H1 (cell line): ENCODE results near the gene PPA1. TPM values are rescaled to one million over a fixed set of nuclear protein-coding genes. Genes with fewer than 3 reads are reported as not detected.

Experiments used
- CTCF ChIA-PET: fragments of 300-600 bp; sonication (Branson Sonifier 250); formaldehyde crosslinking; loops from one replicate; lab custom pipeline; 2021; ENCODE audit not compliant: partially characterized antibody; lab: Charles Lee
- POLR2A ChIA-PET: fragments of 300-600 bp; sonication (Branson Sonifier 250); formaldehyde crosslinking; loops from one replicate; lab custom pipeline; 2021; ENCODE audit warnings: inconsistent platforms; ENCODE audit not compliant: partially characterized antibody; lab: Charles Lee
- DNase-seq, 2 experiments: peaks; one replicate each; pipeline versions ENCODE4 v3.0.0 to v3.0.0-alpha.2; 2010 to 2022; ENCODE audit warnings: low spot score in 2 of 2, low read depth in 1 of 2, mixed read lengths in 1 of 2
- FAIRE-seq: peaks from 2 replicates; lab custom pipeline; 2011; peaks lifted over from hg19 to GRCh38; lab: Jason Lieb, UNC
- H2AFZ ChIP-seq: 2 replicates; pipeline ENCODE4 v1.8.1; 2012; ENCODE audit warnings: low read length, inconsistent platforms
- H2AK5ac ChIP-seq: 2 replicates; pipeline ENCODE4 v1.6.1; 2013; ENCODE audit warnings: low read depth, low read length
- H2BK120ac ChIP-seq: replicated peaks from 2 replicates; pipeline ENCODE3; 2013; ENCODE audit warnings: low read depth, low read length, inconsistent platforms
- H2BK12ac ChIP-seq: 2 replicates; pipeline ENCODE4 v1.6.1; 2013; ENCODE audit warnings: low read depth, low read length
- H2BK15ac ChIP-seq: 2 replicates; pipeline ENCODE4 v1.6.1; 2013; ENCODE audit warnings: low read length
- H2BK20ac ChIP-seq: 2 replicates; pipeline ENCODE4 v1.6.1; 2013; ENCODE audit warnings: low read length
- H2BK5ac ChIP-seq: 2 replicates; pipeline ENCODE4 v1.6.1; 2013; ENCODE audit warnings: low read depth, low read length
- H3K14ac ChIP-seq: 2 replicates; pipeline ENCODE4 v1.6.1; 2013; ENCODE audit warnings: inconsistent platforms; ENCODE audit not compliant: insufficient read length
- H3K18ac ChIP-seq: 2 replicates; pipeline ENCODE4 v1.6.1; 2013; ENCODE audit warnings: low read length; ENCODE audit errors: extremely low read depth
- H3K23ac ChIP-seq: 2 replicates; pipeline ENCODE4 v1.6.1; 2013; ENCODE audit warnings: inconsistent platforms; ENCODE audit not compliant: insufficient read length
- H3K23me2 ChIP-seq: 2 replicates; pipeline ENCODE4 v1.6.1; 2013; ENCODE audit warnings: low read depth, low read length
- H3K27ac ChIP-seq: 2 replicates; pipeline ENCODE4 v1.6.1; 2011; ENCODE audit warnings: low read depth, low read length, inconsistent platforms
- H3K27me3 ChIP-seq, 4 experiments: replicated peaks in 1 of 4; 1 replicate in 1 of 4; 2 replicates in 3 of 4; pipeline versions ENCODE4 v1.6.1 to v1.8.1; 2011 to 2013; ENCODE audit warnings: low read length in 3 of 4, mild to moderate bottlenecking in 3 of 4, inconsistent platforms in 2 of 4, mixed read lengths in 2 of 4, moderate library complexity in 1 of 4; ENCODE audit not compliant: control insufficient read depth in 3 of 4, insufficient read depth in 3 of 4; ENCODE audit errors: extremely low read depth in 1 of 4
- H3K36me3 ChIP-seq, 4 experiments: 2 replicates each; pipeline versions ENCODE4 v1.6.1 to v1.8.1; 2011 to 2013; ENCODE audit warnings: mild to moderate bottlenecking in 4 of 4, low read length in 3 of 4, moderate library complexity in 2 of 4, control low read depth in 1 of 4, inconsistent platforms in 1 of 4; ENCODE audit not compliant: insufficient read depth in 4 of 4, control insufficient read depth in 2 of 4
- H3K4ac ChIP-seq: replicated peaks from 2 replicates; pipeline ENCODE3; 2013; ENCODE audit warnings: low read length, low read depth, mixed read lengths, inconsistent platforms; ENCODE audit not compliant: insufficient read length
- H3K4me1 ChIP-seq, 4 experiments: replicated peaks in 1 of 4; 1 replicate in 1 of 4; 2 replicates in 3 of 4; pipeline versions ENCODE4 v1.6.1 to v1.8.1; 2011 to 2013; ENCODE audit warnings: low read length in 3 of 4, inconsistent platforms in 2 of 4, mixed read lengths in 1 of 4; ENCODE audit not compliant: insufficient read depth in 4 of 4, control insufficient read depth in 3 of 4
- H3K4me2 ChIP-seq, 2 experiments: 2 replicates each; pipeline versions ENCODE4 v1.6.1 to v1.8.1; 2011 to 2013; ENCODE audit warnings: low read depth in 2 of 2, low read length in 2 of 2, control low read depth in 1 of 2, inconsistent platforms in 1 of 2, mild to moderate bottlenecking in 1 of 2; ENCODE audit not compliant: insufficient read depth in 1 of 2
- H3K4me3 ChIP-seq, 4 experiments: fragments of 200-600, 300-600 bp in 1 of 4; sonication (generic), shearing (Covaris generic), sonication (Bioruptor Twin) in 1 of 4; 2 replicates each; pipeline versions ENCODE4 v1.5.1 to v1.8.1; 2011 to 2016; ENCODE audit warnings: low read length in 4 of 4, low read depth in 3 of 4, control low read depth in 2 of 4, inconsistent platforms in 2 of 4, mild to moderate bottlenecking in 2 of 4, mixed read lengths in 1 of 4, moderate library complexity in 1 of 4; ENCODE audit not compliant: insufficient read depth in 2 of 4; ENCODE audit errors: extremely low read depth in 1 of 4
- H3K56ac ChIP-seq: replicated peaks from 2 replicates; pipeline ENCODE3; 2013; ENCODE audit warnings: low read depth, mild to moderate bottlenecking, mixed read lengths, low read length, inconsistent platforms; ENCODE audit not compliant: insufficient read length
- H3K79me1 ChIP-seq: 2 replicates; pipeline ENCODE4 v1.6.1; 2013; ENCODE audit warnings: low read depth, low read length, control low read depth
- H3K79me2 ChIP-seq, 2 experiments: 2 replicates each; pipeline versions ENCODE4 v1.6.1 to v1.8.1; 2012 to 2013; ENCODE audit warnings: low read length in 2 of 2, mild to moderate bottlenecking in 2 of 2, inconsistent platforms in 1 of 2; ENCODE audit not compliant: insufficient read depth in 2 of 2, control insufficient read depth in 1 of 2
- H3K9ac ChIP-seq, 4 experiments: replicated peaks in 1 of 4; 1 replicate in 1 of 4; 2 replicates in 3 of 4; pipeline versions ENCODE4 v1.6.1 to v1.8.1; 2011 to 2013; ENCODE audit warnings: low read depth in 3 of 4, low read length in 3 of 4, control low read depth in 2 of 4, mild to moderate bottlenecking in 2 of 4, moderate library complexity in 2 of 4, inconsistent platforms in 1 of 4; ENCODE audit errors: extremely low read depth in 1 of 4
- H3K9me3 ChIP-seq, 2 experiments: 2 replicates each; pipeline versions ENCODE4 v1.6.1 to v1.8.1; 2012 to 2013; ENCODE audit warnings: mild to moderate bottlenecking in 2 of 2, moderate library complexity in 2 of 2, control low read depth in 1 of 2, inconsistent platforms in 1 of 2, low read depth in 1 of 2, low read length in 1 of 2, mixed read lengths in 1 of 2; ENCODE audit not compliant: insufficient read depth in 2 of 2
- H4K20me1 ChIP-seq, 2 experiments: replicated peaks in 1 of 2; 2 replicates each; pipeline versions ENCODE3 to v1.8.1; 2011 to 2013; ENCODE audit warnings: inconsistent platforms in 2 of 2, low read length in 2 of 2, mild to moderate bottlenecking in 1 of 2; ENCODE audit not compliant: insufficient read depth in 2 of 2, control insufficient read depth in 1 of 2
- H4K5ac ChIP-seq: 2 replicates; pipeline ENCODE4 v1.6.1; 2013; ENCODE audit warnings: low read length, low read depth, mixed read lengths, inconsistent platforms; ENCODE audit not compliant: insufficient read length
- H4K8ac ChIP-seq: 2 replicates; pipeline ENCODE4 v1.8.0; 2013; ENCODE audit warnings: mild to moderate bottlenecking, moderate library complexity, low read length, inconsistent platforms; ENCODE audit not compliant: insufficient read depth; ENCODE audit errors: extremely low read depth
- H4K91ac ChIP-seq: replicated peaks from 2 replicates; pipeline ENCODE3; 2013; ENCODE audit warnings: low read length, mixed read lengths, inconsistent platforms; ENCODE audit not compliant: insufficient read length
- BCL11A ChIP-seq, 2 experiments: IDR thresholded peaks; one replicate each; pipeline ENCODE4 v1.6.1; 2011; ENCODE audit warnings: low read depth in 2 of 2, low read length in 2 of 2, mild to moderate bottlenecking in 2 of 2
- KDM4A ChIP-seq: IDR thresholded peaks from one replicate; pipeline ENCODE4 v1.7.1; 2012; ENCODE audit warnings: low read depth, mild to moderate bottlenecking, moderate library complexity, low read length, inconsistent platforms; ENCODE audit not compliant: severe bottlenecking
- KDM5A ChIP-seq: fragments of 200-600 bp; IDR thresholded peaks from 2 replicates; pipeline ENCODE4 v1.7.1; 2012; ENCODE audit warnings: mild to moderate bottlenecking, low read length, inconsistent platforms, mixed read lengths
- MAFK ChIP-seq: IDR thresholded peaks from 2 replicates; pipeline ENCODE4 v1.6.1; 2012; ENCODE audit warnings: low read depth, mild to moderate bottlenecking, improper control_type of control experiment, low read length
- SIN3A ChIP-seq, 2 experiments: IDR thresholded peaks in 1 of 2; conservative IDR thresholded peaks in 1 of 2; 2 replicates each; pipeline ENCODE4 v1.6.1; 2011 to 2012; ENCODE audit warnings: low read length in 2 of 2, improper control_type of control experiment in 1 of 2, low read depth in 1 of 2, mild to moderate bottlenecking in 1 of 2
- SIRT6 ChIP-seq: IDR thresholded peaks from one replicate; pipeline ENCODE4 v1.7.1; 2012; ENCODE audit warnings: low read length, inconsistent platforms
- TAF1 ChIP-seq: IDR thresholded peaks from 2 replicates; pipeline ENCODE4 v1.6.1; 2011; ENCODE audit warnings: mild to moderate bottlenecking, low read depth, low read length
- TAF7 ChIP-seq: optimal IDR thresholded peaks from 2 replicates; pipeline ENCODE3; 2011; ENCODE audit warnings: low read depth, mild to moderate bottlenecking, inconsistent platforms, low read length, moderate library complexity, borderline replicate concordance
- TCF12 ChIP-seq: IDR thresholded peaks from 2 replicates; pipeline ENCODE4 v1.6.1; 2011; ENCODE audit warnings: low read depth, mild to moderate bottlenecking, low read length
- TEAD4 ChIP-seq: IDR thresholded peaks from 2 replicates; pipeline ENCODE4 v1.6.1; 2012; ENCODE audit warnings: low read depth, low read length, inconsistent platforms, mixed read lengths
- YY1 ChIP-seq: IDR thresholded peaks from 2 replicates; pipeline ENCODE4 v1.6.1; 2011; ENCODE audit warnings: low read depth, mild to moderate bottlenecking, low read length
- WGBS, 2 experiments: shearing (Covaris generic) in 1 of 2; methylation state at CpG; one replicate each; pipeline versions ENCODE4 v1.1.6 to v1.1.7; 2013 to 2015; ENCODE audit warnings: low lambda C conversion rate in 2 of 2, mixed read lengths in 2 of 2, inconsistent platforms in 1 of 2, low coverage in 1 of 2, missing lambda C conversion rate in 1 of 2; ENCODE audit not compliant: insufficient replicate concordance in 2 of 2, insufficient coverage in 1 of 2, insufficient read length in 1 of 2; ENCODE audit errors: extremely low coverage in 1 of 2, missing lambda C conversion rate in 1 of 2; 5-methylcytosine and 5-hydroxymethylcytosine counted together
- polyA plus RNA-seq, 7 experiments: library from polyadenylated mRNA; depleted of rRNA in 3 of 7; stranded (reverse) in 5 of 7; unstranded in 2 of 7; fragments of >200 nt in 5 of 7; fragments of 200-250 nt in 2 of 7; gene quantifications; 1 replicate in 5 of 7; 2 replicates in 1 of 7; 4 replicates in 1 of 7; pipeline versions ENCODE4 v1.2.1 to v1.2.3, GENCODE V29; 2011 to 2013; ENCODE audit warnings: missing spikeins in 2 of 7, mixed read lengths in 2 of 7
- total RNA-seq: library from RNA; stranded (reverse); fragmentation: NEBNext Ultra II Directional; extraction: Animal tissue kit (Norgen Biotek cat#: 25700); gene quantifications from 2 replicates; pipeline ENCODE4 v1.2.1, GENCODE V29; 2021

PPA1 gene
- total and polyA plus RNA-seq, 2 of the 8 experiments (the other 6 are each of a cell fraction or from before 2014, with no cell fraction given) = 77.0 to 191 TPM

DNA sequence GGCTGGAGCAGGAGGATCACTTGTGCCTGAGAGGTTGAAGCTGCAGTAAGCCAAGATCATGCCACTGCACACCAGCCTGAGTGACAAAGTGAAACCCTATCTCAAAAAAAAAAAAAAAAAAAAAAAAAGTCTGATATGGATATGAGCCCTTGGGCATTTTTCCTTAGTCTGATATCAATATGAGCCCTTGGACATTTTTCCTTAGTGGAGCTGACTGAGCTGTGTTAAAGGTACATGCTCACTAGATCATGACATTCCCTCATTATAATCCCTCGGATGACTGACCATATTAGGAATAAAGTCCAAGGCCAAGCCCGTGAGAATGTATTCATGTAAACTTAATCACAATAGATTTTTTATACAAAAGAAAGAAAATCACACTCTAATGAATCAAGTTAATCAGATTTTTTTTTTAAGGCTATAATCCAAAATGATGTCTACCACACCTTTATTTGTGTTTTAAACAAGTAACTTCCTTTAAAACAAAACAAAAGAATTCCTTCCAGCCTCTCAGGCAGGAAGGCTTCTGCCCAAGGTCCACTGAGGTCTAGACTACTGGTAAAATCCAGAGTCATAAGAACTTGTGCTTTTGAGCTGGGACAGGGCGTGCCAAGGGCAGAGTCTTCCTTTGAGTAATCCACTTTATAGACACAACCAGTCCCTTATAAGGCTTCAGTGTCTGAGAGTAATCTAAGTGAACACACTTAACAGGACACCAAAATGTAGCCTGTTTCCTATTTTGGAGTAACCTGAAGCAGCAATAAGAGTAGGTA, 5.5 kb downstream of the PPA1 start:
- Histone ChIP-seq H3K4ac (no peak overlapping the region), H2BK12ac (no peak overlapping the region), H3K27ac (no peak overlapping the region), H3K79me1 (peaks cover 5% of the 10 kb centered on the region), H3K27me3 (peaks cover 0 to 4% (median 0%) of the 10 kb centered on the region in 4 experiments; a peak in 2 of 7 replicates), H2AFZ (no peak overlapping the region), H2BK15ac (no peak overlapping the region), H3K14ac (no peak overlapping the region), H3K18ac (no peak overlapping the region), H2BK120ac (no peak overlapping the region), H4K91ac (no peak overlapping the region), H3K4me2 (no peak overlapping the region), H3K23ac (no peak overlapping the region), H4K5ac (no peak overlapping the region), H2AK5ac (no peak overlapping the region), H3K56ac (no peak overlapping the region), H4K20me1 (no peaks in the 10 kb centered on the region), H3K23me2 (peaks cover 7% of the 10 kb centered on the region; the same call in 1 of the 2 replicates), H3K9ac (no peak overlapping the region), H3K79me2 (peaks cover 0 to 29% of the 10 kb centered on the region in 2 experiments; a peak in 3 of 4 replicates), H4K8ac (no peak overlapping the region; the same call in 1 of the 2 replicates), H3K4me3 (no peak overlapping the region), H3K4me1 (peaks cover 0 to 4% (median 2%) of the 10 kb centered on the region in 4 experiments; a peak in 4 of 7 replicates), H2BK20ac (no peak overlapping the region), H3K36me3 (peaks cover 5 to 22% (median 10%) of the 10 kb centered on the region in 4 experiments; a peak in 5 of 8 replicates), H2BK5ac (no peak overlapping the region), H3K9me3 (no peaks in the 10 kb centered on the region)
- ChIA-PET CTCF (interaction anchor here (0.6 to 10.1 kb wide), 7 partner anchors 24 to 515 kb away, joined by 3 to 96 read pairs (median 5); no protein-coding TSS in a partner anchor), POLR2A (interaction anchor here (0.6 kb wide), 1 partner anchor 246 kb away, joined by 3 read pairs; no protein-coding TSS in a partner anchor)
- WGBS, 2 experiments = 93% methylated on average over 3 of the region's 3 CpGs; no CpG with 5 or more reads in 1 of the 2 experiments
- DNase-seq (no peak), FAIRE-seq (no peak)
- no peak for TF ChIP-seq TEAD4
- TF ChIP-seq TAF1 = no peak
- no peak for TF ChIP-seq SIRT6
- TF ChIP-seq KDM5A = no peak
- no peak for TF ChIP-seq KDM4A
- TF ChIP-seq TAF7 = no peak
- TF ChIP-seq BCL11A (IDR thresholded peaks at IDR 0.05; ENCODE audit: low read depth in 2 of 2, low read length in 2 of 2) = no peak
- TF ChIP-seq SIN3A (conservative IDR thresholded peaks at IDR 0.05 in 1 of 2, IDR thresholded peaks at IDR 0.05 in 1 of 2; ENCODE audit: low read depth in 1 of 2, low read length in 2 of 2) = no peak
- no peak for TF ChIP-seq YY1
- no peak for TF ChIP-seq MAFK
- no peak for TF ChIP-seq TCF12
